AML-193 (cell line): ENCODE results near the gene NSD1.
"Not testable (repeated sequence)": the region's sequence is repeated elsewhere in the genome, so short reads cannot be mapped to it uniquely, and the experiment has no call there.

ENCODE experiments used
- DNase-seq, 2 experiments: peaks; one replicate each; lab custom pipeline; 2025; lab: John Stamatoyannopoulos, UW

NSD1 gene

DNA sequence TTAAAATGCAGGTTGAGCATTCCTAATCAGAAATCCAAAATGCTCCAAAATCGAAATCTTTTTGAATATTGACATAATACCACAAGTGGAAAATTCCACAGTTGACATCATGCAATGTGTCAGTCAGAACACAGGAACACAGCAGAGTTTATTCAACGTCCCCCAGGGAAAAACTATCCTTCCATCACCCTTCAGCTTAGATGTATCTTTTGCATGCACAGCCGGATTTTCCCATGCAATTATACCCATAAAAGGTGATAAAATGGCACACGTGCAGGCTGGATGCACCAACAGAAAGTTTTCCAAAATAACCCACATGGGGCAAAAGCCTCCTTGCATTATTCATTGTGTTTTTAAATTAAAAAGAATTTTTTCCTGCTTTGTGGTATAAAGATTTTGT lies 98.8 kb downstream of the NSD1 start:
- DNase-seq, result no peak

DNA sequence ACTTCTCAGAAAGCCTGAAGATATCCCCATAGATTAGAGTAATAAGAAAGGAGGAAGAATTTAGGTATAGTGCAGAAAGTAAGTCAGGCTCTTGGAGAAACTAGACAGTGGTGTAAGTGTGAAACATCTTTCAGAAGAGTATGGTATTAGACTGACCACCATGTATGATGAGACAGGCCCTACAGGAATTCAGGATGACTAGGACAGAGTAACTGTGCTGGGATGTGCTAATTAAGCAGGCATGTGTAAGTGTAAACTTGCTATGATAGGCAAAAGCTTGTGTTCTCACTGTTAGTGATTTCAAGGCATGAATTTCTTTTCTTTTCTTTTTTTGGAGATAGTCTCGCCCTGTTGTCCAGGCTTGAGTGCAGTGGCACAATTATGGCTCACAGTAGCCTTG lies 99.2 kb downstream of the NSD1 start:
- no peak for DNase-seq

DNA sequence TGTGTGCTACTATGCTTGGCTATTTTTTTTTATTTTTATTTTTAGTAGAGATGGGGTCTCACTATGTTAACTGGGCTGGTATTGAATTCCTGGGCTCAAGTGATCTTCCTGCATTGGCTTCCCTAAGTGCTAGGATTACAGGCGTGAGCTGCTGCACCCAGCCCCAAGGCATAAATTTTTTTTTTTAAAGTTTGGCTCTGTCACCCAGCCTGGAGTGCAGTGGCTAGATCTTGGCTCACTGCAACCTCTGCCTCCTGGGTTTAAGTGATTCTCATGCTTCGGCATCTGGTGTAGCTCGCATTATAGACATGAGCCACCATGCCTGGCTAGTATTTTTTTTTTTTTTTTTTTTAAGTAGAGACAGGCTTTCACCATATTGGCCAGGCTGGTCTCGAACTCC lies 99.6 kb downstream of the NSD1 start:
- no peak for DNase-seq

DNA sequence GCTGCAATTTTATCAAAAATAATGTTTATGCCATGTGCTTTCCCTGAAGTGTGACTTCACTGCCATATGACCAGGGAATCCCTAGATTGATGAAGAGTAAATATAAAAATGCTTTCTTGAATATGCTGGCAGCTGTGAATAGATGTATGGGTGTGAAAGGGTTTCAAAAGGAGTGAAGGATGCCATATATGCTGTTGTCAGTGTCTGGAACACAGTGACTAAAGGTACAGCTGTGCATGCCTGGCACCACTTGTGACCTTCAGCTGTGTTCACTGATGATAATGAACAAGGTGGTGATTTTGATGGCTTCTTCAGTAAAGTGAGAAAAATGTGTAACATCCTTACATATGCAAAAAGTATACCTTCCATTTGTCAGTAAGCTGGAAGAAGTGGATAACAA lies 100.2 kb downstream of the NSD1 start:
- DNase-seq, result no peak

DNA sequence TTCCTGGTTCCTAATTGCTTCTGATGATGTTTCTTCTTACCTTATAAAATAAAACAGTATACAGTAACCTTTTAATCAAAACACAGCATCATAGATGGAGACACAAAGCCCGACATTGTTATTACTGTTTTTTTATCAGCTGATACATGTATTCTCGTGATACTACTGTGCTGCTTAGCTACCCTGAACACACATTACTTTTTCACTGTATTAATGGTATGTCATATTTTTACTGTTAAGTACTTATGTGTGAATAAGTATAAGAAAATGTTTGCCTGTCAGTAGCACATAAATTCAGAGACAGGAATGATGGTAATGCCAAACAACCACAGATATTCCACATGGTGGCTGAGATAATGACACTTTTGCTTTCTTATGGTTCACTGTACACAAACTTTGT lies 101.3 kb downstream of the NSD1 start:
- DNase-seq, result no peak

DNA sequence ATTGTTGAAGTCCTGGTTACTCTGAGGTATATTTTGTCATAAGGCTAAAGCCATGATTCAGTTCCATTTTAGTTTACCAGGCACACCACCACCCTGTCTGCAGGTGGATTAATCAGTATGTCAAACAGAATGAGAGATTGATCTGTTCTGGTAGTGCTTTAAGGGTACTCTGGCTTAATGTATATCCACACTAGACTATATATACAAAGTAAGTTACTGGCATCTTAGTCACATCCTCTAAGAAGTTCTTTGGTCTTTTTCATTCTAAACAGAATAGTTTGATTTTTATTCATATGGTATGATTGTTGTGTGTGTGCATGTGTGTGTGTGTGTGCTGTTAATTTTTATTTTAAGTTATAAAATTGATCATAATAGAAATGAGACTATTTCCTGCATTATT lies 108.2 kb downstream of the NSD1 start:
- no peak for DNase-seq

DNA sequence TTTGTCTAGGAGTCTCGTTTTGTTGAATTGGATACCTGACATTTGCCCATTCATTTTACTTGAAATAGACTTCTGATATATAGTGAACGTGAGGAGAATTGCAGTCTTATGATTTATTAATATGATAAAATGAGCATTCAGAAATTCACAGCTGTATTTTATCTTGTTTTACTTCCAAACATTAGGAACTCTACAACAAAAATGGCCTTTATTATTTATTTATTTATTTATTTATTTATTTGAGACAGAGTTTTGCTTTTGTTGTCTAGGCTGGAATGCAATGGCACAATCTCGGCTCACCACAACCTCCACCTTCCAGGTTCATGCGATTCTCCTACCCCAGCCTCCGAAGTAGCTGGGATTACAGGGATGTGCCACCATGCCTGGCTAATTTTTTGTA lies 108.7 kb downstream of the NSD1 start:
- DNase-seq, result no peak

DNA sequence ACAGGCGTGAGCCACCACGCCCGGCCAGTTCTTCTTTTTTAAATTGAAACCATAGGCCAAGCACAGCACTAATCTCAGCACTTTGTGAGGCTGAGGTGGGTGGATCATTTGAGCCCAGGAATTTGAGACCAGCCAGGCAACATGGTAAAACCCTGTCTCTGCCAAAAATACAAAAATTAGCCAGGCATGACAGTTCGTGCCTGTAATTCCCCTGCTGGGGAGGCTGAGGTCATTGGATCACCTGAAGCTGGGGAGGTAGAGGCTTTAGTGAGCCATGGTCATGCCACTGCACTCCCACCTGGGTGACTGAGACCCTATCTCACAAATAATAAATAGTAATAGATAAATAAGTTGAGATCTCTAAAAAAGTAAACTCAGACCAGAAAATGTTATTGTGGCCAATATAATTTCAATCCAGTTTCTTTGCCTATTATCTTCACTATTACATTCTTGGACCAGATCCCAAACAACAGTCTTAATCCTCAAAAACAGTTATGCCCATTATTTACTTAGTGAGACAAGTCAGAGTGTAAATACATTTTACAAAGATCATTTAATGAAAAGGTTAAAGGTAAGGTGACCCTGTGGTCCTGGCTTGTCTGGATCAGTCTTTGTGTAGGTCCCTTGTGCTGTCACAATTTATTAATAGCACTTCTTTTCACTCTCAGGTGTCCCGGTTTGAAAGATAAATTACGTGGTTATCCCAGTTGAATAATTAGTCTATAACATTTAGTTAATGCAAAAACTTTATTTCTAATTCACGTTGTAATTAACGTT lies 116.4 kb downstream of the NSD1 start:
- no peak for DNase-seq

DNA sequence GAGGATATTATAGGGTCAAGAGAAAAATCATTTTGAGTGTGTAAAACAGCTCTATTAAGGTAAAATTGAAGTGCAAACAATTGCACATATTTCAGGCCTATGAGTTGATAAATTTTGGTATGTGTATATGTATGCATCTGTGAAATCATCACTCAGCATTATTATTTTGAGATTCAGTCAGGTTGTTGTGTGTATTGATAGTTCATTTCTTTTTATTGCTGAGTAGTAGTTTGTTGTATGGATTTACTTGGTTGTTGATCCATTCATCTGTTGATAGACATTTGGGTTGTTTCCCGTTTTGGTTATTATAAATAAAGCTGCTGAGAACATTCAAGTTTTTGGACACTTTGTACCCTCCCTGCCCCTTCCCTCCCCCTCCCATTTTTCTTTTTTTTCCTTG lies 119.7 kb downstream of the NSD1 start:
- no peak for DNase-seq

DNA sequence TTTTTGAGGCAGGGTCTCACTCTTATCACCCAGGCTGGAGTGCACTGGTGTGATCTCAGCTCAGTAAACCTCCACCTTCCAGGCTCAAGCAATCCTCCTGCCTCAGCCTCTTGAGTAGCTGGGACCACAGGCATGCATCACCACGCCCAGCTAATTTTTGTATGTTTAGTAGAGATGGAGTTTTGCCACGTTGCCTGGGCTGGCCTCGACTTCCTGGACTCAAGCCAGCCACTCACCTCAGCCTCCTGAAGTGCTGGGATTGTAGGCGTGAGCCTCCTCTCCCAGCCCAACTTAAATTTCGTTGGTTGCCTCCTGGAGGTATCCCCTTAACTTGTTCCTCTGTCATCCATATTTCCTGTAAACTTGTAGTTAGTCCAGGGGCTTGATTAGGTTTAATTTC lies 122.7 kb downstream of the NSD1 start:
- DNase-seq, result no peak

DNA sequence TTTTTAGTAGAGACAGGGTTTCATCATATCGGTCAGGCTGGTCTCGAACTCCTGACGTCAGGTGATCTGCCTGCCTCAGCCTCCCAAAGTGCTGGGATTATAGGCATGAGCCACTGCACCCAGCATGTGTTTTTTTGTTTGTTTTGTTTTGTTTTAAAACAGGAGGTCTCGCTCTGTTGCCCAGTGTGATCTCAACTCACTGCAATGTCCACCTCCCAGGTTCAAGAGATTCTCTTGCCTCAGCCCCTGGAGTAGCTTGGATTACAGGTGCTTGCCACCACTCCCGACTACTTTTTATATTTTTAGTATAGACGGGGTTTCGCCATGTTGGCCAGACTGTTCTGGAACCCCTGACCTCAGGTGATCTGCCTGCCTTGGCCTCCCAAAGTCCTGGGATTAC lies 125.1 kb downstream of the NSD1 start:
- not testable (repeated sequence) for DNase-seq

DNA sequence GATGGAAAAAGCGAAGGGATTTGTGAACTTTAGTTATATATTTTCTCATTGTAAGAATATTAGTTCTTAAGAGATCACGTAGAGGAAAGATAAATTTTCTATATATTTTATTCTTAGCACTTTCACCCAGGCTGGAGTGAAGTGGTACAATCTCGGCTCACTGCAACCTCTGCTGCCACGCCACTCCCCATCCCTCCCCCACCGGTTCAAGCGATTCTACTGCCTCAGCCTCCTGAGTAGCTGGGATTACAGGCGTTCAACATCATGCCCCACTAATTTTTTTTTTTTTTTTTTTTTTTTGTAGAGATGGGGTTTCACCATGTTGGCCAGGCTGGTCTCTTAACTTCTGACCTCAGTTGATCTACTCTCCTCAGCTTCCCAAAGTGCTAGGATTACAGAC lies 127.4 kb downstream of the NSD1 start:
- no peak for DNase-seq

DNA sequence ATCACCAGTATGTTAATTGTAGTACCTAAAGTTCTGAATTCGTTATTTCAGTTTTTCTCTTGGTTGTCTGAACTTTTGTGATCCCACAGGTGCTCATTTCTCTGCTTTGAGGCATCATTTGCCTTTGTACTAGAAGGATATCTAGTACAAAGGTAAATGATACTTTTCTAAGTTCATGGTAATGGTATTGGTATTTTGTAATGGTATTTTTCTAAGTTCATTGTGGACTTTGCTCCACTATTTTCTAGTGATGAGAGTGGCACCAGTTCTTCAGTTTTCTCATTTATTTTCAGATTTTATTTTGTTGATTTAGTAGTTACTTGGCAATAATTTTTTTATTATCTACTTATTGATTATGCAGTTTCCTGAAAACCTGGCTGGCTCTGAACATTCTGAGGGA lies 127.9 kb downstream of the NSD1 start:
- DNase-seq, result no peak

DNA sequence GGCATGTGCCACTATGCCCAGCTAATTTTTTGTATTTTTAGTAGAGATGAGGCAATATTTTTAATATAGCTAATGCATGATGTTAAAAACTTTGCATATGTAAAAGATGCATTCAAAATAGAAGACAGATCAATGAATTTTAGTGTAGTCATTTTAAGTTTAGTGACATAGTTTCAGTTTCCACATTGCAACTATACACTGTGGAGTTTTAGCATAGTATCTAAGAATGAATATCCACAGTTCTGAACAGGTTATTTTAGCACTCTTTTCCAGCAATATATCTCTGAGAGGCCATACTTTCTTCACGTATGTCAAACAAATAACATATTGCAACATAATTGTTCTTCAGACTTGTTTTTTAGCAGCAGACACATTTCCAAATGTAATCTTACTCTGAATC lies 130.6 kb downstream of the NSD1 start:
- DNase-seq, result no peak

DNA sequence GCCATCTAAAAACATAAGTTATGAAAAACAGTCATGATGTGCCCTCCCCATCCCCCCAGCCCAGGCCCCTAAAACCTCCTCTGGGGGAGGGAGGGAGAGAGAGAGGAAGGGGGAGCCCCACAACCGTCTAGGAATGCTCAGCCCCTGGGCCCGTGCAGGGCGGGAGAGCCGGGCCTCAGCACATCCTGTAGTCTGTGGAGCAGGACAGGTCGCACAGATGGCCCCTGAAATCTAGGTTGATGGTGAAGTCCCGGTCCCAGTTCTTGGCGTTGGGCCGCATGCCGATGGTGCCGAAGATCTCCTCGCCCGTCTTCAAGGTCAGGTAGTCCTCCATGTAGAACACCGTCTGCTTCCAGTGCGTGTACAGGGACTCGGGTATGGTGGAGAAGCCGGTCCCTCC lies 131.8 kb downstream of the NSD1 start:
- DNase-seq, result no peak

DNA sequence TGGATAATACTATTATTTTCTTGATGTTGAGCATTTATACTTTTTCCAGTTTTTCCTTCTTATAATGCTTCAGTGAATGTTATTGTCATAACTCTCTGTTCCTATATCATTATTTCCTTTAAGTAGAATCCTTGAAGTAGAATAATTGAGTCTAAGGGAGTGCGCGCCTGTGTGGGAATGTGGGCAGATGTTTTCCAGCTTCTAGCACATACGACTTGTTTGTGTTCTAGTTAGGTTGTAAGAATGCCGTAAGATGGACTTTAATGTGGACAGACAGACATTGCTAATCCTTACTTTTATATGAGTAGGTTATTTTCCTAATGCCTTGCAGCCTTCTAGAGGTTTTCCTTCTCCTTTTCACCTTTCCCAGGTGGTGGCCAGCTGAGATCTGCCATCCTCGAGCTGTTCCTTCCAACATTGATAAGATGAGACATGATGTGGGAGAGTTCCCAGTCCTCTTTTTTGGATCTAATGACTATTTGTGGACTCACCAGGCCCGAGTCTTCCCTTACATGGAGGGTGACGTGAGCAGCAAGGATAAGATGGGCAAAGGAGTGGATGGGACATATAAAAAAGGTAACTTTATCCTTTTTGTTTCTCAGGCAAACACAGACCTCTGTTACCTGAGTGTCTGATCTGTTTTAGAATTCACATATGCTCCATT lies 135.8 kb downstream of the NSD1 start:
- no peak for DNase-seq

DNA sequence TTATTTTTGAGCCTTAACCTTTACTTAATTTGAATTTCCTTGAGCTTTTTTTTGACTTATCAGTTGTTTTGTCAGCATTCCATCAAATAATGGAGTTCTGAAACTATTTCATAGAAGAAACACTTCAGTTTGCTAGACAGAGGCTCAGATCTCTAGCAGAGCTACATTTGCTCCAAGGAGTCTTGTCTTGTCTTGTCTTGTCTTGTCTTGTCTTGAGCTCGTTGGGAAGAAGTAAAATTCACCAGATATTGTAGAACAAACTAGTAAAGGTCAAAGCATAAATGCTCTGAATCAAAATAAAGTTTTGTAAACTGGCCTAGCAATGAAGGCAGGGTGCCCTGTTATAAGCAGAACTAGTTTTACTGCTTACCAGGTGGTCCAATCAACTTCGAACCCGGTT lies 136.4 kb downstream of the NSD1 start:
- no peak for DNase-seq

DNA sequence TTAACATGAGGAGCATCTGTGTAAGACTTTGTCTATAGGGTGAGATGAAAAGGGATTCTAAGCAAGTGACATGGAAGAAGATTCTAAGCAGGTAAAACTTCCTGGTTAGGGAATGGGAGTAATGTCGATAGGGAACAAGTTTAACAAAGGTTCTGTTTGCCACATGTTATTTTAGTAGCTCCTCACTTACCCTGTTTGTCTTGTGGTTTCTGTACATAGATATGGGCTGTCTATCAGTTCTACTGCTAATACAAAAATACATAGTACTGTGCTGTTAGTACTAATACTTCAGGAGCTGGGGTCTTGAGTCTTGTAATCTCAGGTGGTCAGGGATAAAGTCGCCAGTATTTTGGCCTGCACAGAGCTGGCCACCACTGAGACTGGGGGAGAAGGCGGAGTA lies 137.1 kb downstream of the NSD1 start:
- no peak for DNase-seq

DNA sequence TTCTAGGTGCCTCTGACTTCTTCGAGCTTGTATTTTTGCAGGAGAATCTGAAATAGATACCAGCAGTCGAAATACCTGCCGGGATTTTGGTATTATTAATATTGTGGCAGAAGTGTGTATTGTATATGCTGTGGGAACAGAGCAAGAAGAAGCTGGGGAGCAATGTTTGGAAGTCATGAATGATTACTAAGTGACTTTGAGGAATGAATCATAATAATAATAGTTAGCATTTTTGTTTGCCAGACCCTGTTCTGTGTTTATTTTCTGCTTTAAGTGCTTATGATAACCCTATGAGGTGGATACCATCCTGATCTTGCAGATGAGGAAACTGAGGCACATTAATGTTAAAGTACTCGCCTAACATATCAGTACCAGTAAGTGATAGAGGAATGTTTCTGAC lies 137.5 kb downstream of the NSD1 start:
- DNase-seq, result no peak

DNA sequence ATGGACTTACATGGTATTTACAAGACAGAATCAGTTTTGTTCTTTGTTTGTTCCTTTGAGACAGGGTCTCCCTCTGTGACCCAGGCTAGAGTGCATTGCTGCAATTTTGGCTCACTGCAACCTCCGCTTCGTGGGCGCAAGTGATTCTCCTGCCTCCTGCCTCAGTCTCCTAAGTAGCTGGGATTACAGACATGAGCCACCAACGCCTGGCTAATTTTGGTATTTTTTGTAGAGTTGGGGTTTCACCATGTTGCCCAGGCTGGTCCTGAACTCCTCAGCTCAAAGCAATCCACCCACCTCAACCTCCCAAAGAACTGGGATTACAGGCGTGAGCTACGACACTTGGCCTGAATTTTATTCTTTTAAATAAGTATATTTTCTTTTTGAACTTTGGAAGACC lies 142.3 kb downstream of the NSD1 start:
- DNase-seq, result no peak

DNA sequence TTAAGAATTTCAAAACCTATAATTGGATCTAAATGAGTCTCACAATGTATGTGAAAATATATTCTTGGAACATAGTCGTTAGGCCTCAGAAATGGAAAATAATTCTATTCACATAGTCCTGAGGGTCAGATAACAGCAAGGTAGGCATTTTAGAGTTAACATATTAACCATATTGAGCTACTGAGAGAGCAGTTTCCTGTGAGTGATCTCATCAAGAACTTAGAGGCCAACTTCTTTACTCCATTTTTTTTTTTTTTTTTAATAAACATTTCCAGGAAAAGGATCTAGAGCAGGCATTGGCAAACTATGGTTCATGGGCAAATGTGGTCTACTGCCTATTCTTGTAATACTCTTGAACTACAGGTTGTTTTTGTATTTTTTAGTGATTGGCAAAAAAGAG lies 143.3 kb downstream of the NSD1 start:
- DNase-seq, result no peak

DNA sequence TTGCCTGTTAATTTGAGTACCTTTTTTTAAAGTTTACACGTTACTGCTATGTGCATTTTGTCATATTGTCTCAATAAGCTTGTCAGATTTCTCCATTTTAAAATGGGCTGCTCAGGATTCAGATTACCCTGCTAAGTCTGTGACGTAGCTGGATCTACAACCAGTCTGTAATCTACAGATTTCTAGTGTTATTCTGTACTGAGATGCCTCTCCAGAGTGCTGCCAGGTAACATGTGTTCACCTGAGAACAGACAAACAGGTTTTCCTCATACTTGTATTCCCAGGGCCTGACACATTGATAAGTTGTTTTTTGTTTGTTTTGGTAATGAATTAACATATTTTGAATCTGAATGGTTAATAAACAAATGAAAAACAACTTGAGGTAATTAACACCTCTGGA lies 154.6 kb downstream of the NSD1 start:
- no peak for DNase-seq

DNA sequence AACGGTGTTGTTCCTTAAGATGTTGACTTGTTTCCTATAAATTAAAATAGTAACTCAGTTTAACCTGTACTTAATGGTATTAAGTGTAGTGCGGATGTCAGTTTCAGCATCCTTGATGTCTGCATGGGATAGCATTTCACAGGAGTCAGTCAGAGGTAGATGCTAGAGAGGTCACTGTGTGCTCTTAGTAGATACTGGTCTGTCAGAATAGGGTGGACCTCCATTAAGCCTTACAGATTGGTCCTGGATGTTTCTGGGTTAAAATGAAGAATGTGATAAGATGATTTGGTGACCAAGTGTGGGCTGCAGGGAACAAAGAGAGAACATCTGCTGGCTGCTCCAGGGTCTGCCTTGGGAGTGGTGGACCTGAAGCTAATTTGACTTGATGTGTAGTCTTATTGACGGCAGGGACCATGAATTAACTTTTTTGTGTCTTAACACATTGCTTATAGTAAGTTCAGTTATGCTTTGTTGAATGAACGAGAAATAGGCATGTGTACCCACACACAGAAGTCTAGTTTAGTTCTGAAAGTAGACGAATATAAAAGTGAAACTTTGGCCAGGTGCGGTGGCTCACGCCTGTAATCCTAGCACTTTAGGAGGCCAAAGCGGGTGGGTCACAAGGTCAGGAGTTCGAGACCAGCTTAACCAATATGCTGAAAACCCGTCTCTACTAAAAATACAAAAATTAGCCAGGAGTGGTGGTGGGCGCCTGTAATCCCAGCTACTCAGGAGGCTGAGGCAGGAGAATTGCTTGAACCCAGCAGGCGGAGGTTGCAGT lies 157.4 kb downstream of the NSD1 start:
- no peak for DNase-seq
